ENCODE results near the gene TMEM138.
A peak's percentile ranks its signal among the peaks of the same experiment; 100 is the strongest.
"Not testable (repeated sequence)": the region's sequence is repeated elsewhere in the genome, so short reads cannot be mapped to it uniquely, and the experiment has no call there.

Gene TMEM138

DNA sequence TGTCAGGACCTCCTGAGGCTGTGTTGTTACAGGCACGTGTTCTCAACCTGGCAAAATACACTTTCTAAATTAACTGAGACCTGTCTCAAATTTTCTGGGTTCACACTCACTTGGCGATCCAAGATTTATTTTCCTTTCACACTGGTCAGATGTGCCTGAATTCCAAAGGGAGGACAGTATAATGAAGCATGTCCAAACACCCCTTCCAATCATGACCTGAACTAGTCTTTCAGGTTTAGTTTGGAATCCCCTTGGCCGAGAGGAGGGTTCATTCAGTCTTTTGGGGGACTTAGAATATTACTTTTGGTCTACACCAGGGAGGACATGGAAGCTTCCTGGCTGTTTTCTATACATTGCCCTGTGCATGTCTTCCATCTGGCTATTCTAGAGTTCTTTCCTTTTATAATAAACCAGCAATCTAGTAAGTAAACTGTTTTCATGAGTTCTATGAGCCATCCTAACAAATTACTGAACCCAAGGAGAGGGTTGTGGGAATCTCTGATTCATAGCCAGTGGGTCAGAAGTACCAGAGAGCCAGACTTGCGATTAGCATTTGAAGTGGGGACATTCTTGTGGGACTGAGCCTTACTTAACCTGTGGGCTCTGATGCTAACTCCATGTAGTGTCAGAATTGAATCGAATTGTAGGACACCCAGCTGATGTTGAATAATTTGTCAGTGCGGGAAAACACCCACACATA lies 15.4 kb downstream of the TMEM138 start:
- DNase-seq (ENCODE audit: extremely low read depth, low read depth): no peak
- TF ChIP-seq, protein P1, sequence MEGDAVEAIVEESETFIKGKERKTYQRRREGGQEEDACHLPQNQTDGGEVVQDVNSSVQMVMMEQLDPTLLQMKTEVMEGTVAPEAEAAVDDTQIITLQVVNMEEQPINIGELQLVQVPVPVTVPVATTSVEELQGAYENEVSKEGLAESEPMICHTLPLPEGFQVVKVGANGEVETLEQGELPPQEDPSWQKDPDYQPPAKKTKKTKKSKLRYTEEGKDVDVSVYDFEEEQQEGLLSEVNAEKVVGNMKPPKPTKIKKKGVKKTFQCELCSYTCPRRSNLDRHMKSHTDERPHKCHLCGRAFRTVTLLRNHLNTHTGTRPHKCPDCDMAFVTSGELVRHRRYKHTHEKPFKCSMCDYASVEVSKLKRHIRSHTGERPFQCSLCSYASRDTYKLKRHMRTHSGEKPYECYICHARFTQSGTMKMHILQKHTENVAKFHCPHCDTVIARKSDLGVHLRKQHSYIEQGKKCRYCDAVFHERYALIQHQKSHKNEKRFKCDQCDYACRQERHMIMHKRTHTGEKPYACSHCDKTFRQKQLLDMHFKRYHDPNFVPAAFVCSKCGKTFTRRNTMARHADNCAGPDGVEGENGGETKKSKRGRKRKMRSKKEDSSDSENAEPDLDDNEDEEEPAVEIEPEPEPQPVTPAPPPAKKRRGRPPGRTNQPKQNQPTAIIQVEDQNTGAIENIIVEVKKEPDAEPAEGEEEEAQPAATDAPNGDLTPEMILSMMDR (IDR thresholded peaks at IDR 0.05; ENCODE audit: low read depth, low read length): no peak

DNA sequence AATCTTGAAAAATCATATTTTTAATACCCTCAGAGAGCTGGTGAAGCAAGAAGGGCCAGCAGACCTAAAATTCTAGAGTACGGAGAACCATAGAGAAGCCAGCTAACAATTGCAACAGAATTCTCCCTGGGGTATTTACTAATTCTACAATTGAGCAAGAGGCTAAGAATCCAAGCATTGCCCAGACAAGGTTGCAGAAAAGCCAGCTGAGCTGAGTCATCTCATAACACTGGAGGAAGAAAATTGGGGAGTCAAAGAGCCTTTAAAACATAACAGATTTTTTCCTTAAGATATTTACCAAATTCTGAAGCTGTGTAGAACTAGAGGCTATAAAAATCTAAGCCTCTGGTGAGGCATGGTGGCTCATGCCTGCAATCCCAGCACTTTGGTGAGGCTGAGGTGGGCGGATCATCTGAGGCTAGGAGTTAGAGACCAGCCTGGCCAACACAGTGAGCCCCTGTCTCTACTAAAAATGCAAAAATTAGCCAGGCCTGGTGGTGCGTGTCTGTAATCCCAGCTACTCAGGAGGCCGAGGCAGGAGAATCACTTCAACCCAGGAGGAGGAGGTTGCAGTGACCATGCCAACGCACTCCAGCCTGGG lies 16.6 kb downstream of the TMEM138 start:
- peak; percentile 93 for DNase-seq (ENCODE audit: extremely low read depth, low read depth)
- TF ChIP-seq, protein P1 (IDR thresholded peaks at IDR 0.05; ENCODE audit: low read depth, low read length): no peak

DNA sequence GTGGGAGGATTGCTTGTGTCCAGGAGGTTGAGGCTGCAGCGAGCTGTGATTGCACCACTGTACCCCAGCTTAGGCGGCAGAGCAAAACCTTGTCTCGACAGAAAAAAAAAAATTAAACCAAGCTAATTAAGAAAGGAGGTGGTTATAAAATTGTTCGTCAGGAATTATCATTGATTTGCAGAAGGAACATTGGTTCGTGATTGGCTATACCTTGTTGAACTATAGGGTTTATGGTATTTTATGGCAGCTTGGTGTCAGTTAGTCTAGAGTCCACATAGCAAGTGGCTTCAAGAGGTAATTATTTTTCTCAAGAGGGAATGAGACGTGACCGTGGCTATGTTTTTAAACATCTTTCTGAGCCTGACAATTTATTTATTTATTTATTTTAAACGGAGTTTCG lies 18.7 kb downstream of the TMEM138 start:
- DNase-seq (ENCODE audit: extremely low read depth, low read depth): no peak
- TF ChIP-seq, protein P1 (IDR thresholded peaks at IDR 0.05; ENCODE audit: low read depth, low read length): no peak

DNA sequence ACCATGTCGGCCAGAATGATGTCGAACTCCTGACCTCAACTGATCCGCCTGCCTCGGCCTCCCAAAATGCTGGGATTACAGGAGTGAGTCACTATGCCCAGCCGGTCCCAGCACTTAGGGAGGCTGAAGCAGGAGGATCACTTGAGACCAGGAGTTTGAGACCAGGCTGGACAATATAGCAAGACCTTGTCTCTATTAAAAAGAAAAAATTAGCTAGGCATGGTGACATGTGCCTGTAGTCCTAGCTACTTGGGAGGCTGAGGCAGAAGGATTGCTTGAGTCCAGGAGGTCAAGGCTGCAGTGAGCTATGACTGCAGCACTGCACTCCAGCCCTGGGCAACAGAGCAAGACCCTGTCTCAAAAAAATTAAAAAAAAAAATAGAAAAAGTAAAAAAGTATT lies 21.7 kb downstream of the TMEM138 start:
- DNase-seq (ENCODE audit: extremely low read depth, low read depth): not testable (repeated sequence)

DNA sequence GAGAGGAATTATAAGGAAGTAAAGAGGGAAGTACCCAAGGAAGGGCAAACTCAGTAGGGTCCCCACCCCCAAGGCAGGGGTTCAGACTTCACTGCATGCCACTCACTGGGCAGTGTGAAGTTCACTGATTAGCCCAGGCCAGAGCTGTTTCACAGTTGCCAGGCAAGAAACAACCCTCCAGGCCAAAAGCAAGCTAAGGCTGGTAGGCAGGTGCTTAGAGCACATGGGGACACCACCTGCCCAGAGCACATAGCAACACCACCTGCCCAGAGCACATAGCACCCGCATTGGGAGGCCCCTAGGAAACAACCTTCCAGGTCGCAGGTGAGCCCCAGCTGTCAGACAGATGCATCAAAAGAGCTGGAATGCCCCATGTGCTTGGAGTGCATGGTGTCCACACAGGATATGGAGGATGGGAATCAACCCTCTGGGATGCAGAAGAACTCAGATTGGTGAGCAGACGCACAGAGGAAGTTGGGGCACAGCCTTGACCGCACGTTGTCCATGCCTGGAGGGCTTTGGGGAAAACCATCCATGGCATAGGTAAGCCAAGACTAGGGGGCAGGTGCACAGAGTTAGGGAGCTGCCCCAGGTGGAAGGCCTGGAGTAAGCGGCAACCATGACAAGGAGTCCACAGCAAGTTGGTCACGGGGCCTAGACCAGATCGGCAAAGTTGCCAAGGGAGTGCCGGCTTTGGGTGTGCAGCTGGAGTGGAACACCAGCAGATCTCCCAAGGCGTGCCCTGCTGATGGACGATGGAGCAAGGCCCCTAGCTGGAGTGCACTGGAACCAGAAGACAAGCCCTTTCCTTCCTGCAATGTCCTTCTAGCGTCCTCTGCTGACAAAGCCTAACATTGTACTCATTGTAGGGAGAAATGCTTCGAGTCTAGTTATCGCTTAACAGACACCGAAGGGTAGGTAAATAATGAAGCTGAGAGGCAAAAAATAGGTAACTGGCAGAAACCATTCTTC lies 22.4 kb downstream of the TMEM138 start:
- TF ChIP-seq, protein P1 (IDR thresholded peaks at IDR 0.05; ENCODE audit: low read depth, low read length): peak; percentile 53
- DNase-seq (ENCODE audit: extremely low read depth, low read depth): no peak

DNA sequence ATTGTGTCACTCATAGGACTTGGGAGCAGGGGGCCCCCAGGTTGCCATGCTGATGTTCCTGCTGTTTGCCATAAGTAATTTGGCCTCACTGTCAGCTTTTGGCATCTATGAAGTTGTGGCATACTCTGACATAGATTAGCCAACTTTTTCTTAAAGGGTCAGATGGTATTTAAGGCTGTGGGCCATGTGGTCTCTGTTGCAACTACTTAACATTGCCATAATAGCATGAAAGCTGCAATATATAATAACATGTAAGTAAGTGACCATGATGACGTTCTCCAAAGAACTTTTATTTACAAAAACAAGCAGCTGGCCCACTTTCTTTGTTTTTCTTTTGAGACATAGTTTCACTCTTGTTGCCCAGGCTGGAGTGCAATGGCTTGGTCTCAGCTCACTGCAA lies 28.0 kb downstream of the TMEM138 start:
- TF ChIP-seq, protein P1 (IDR thresholded peaks at IDR 0.05; ENCODE audit: low read depth, low read length): no peak
- no peak for DNase-seq (ENCODE audit: extremely low read depth, low read depth)

DNA sequence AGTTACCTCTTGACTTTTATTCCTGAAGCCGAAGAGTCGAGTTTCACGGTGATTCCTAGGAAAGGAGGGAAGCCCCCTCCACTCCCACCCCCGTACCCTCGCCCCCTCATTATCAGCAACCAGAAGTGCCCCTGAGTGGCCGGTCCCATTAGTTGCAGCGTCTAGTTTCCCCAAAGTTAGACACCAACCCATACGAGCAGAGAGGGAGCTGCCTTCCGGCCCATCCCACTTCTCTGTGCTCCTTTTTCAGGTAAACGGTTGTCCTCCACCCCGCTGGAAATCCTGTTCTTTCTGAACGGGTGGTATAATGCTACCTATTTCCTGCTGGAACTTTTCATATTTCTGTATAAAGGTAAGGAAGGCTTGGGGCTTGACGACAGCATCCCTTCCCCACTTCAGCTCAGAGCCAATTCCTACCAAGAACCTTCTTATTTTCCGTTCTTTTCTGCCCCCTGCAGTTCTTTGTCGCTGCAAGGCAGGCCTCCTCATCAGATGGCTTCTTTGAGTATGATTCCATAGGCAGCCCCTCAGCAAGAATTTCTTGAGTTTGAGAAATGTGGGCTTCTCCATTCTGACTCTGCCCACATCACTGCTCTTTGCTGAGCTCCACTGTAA lies 30.9 kb downstream of the TMEM138 start:
- no peak for DNase-seq (ENCODE audit: extremely low read depth, low read depth)
- TF ChIP-seq, protein P1 (IDR thresholded peaks at IDR 0.05; ENCODE audit: low read depth, low read length): peak; percentile 31
